HepG2 (cell line): Measurements from ENCODE around the gene ALDH4A1. TPM values are rescaled to one million over a fixed set of nuclear protein-coding genes. Genes with fewer than 3 reads are reported as not detected.
A peak's percentile ranks its signal among the peaks of the same experiment; 100 is the strongest.

Experiments used
- ATRX ChIP-seq: sonication (generic); formaldehyde crosslinking; IDR thresholded peaks from 2 replicates; pipeline ENCODE4 v1.4.0; 2020; ENCODE audit warnings: missing genetic modification reagents, borderline replicate concordance
- CSRNP2 ChIP-seq: sonication (generic); formaldehyde crosslinking; conservative IDR thresholded peaks from 2 replicates; pipeline ENCODE4 v1.8.0; 2022; ENCODE audit warnings: low read depth, missing genetic modification reagents
- CTCF ChIP-seq: sonication (generic); formaldehyde crosslinking; IDR thresholded peaks from 2 replicates; pipeline ENCODE4 v1.5.0; 2020; ENCODE audit warnings: mild to moderate bottlenecking, missing genetic modification reagents, moderate library complexity
- DNMT3B ChIP-seq: conservative IDR thresholded peaks from 2 replicates; pipeline ENCODE4 v1.6.1; 2016; ENCODE audit warnings: missing biosample characterization, control low read depth
- DR1 ChIP-seq: sonication (generic); formaldehyde crosslinking; IDR thresholded peaks from 2 replicates; pipeline ENCODE4 v1.8.0; 2021; ENCODE audit warnings: mild to moderate bottlenecking, missing genetic modification reagents, inconsistent platforms
- FOXC1 ChIP-seq: sonication (generic); formaldehyde crosslinking; IDR thresholded peaks from 2 replicates; pipeline ENCODE4 v1.8.0; 2022; ENCODE audit warnings: mild to moderate bottlenecking, missing genetic modification reagents, borderline replicate concordance
- GFI1 ChIP-seq: sonication (generic); formaldehyde crosslinking; IDR thresholded peaks from 2 replicates; pipeline ENCODE4 v1.5.0; 2020; ENCODE audit warnings: missing genetic modification reagents, mild to moderate bottlenecking, borderline replicate concordance
- LCORL ChIP-seq, 2 experiments: fragments of 450-650 bp in 1 of 2; sonication (generic) in 1 of 2; formaldehyde crosslinking in 1 of 2; IDR thresholded peaks; 2 replicates each; pipeline versions ENCODE4 v1.5.0 to v1.6.1; 2017 to 2020; ENCODE audit warnings: antibody characterized with exemption in 1 of 2, missing genetic modification reagents in 1 of 2
- ONECUT2 ChIP-seq: sonication (generic); formaldehyde crosslinking; IDR thresholded peaks from 2 replicates; pipeline ENCODE4 v1.4.0; 2020; ENCODE audit warnings: missing genetic modification reagents
- PITX1 ChIP-seq: sonication (generic); formaldehyde crosslinking; IDR thresholded peaks from 2 replicates; pipeline ENCODE4 v1.5.1; 2020; ENCODE audit warnings: mild to moderate bottlenecking, missing genetic modification reagents
- RBFOX2 ChIP-seq: fragments of 200-400 bp; formaldehyde crosslinking; IDR thresholded peaks from 2 replicates; pipeline ENCODE4 v1.6.1; 2017; ENCODE audit warnings: low read depth, mild to moderate bottlenecking, low read length
- SALL1 ChIP-seq: sonication (generic); formaldehyde crosslinking; IDR thresholded peaks from 2 replicates; pipeline ENCODE4 v1.8.0; 2022; ENCODE audit warnings: mild to moderate bottlenecking, missing genetic modification reagents
- SMYD3 ChIP-seq: sonication (generic); formaldehyde crosslinking; IDR thresholded peaks from 2 replicates; pipeline ENCODE4 v1.8.1; 2023; ENCODE audit warnings: mild to moderate bottlenecking, missing genetic modification reagents
- THAP9 ChIP-seq: sonication (generic); formaldehyde crosslinking; IDR thresholded peaks from 2 replicates; pipeline ENCODE4; 2020; ENCODE audit warnings: missing genetic modification reagents, mild to moderate bottlenecking, borderline replicate concordance
- WIZ ChIP-seq: sonication (generic); formaldehyde crosslinking; IDR thresholded peaks from 2 replicates; pipeline ENCODE4 v1.5.1; 2020; ENCODE audit warnings: mild to moderate bottlenecking, missing genetic modification reagents
- ZNF274 ChIP-seq: sonication (generic); formaldehyde crosslinking; IDR thresholded peaks from 2 replicates; pipeline ENCODE4 v1.5.1; 2020; ENCODE audit warnings: mild to moderate bottlenecking, missing genetic modification reagents
- ZNF570 ChIP-seq: sonication (generic); formaldehyde crosslinking; IDR thresholded peaks from 2 replicates; pipeline ENCODE4 v1.4.0; 2020; ENCODE audit warnings: mild to moderate bottlenecking, missing genetic modification reagents, borderline replicate concordance
- ZNF687 ChIP-seq: sonication (generic); formaldehyde crosslinking; IDR thresholded peaks from 2 replicates; pipeline ENCODE4 v1.5.1; 2020; ENCODE audit warnings: mild to moderate bottlenecking, missing genetic modification reagents, moderate library complexity
- polyA plus RNA-seq, 8 experiments: library from polyadenylated mRNA; depleted of rRNA in 3 of 8; stranded (reverse) in 7 of 8; unstranded in 1 of 8; fragments of >200 nt; fragmentation: Illumina TruSeq in 4 of 8; extraction: Trizol in 4 of 8; gene quantifications; 2 replicates each; pipeline versions ENCODE4 v1.2.1 to v1.2.3, GENCODE V29; 2011 to 2016; ENCODE audit warnings: low read depth in 4 of 8, missing spikeins in 1 of 8, mixed read lengths in 1 of 8; ENCODE audit not compliant: insufficient read depth in 1 of 8
- total RNA-seq, 5 experiments: library from RNA; depleted of rRNA; stranded (reverse); fragments of >200 nt; fragmentation: Illumina TruSeq; extraction: Trizol; gene quantifications; 2 replicates each; pipeline ENCODE4 v1.2.3, GENCODE V29; 2016; ENCODE audit warnings: low read depth in 1 of 5

Gene ALDH4A1
- total and polyA plus RNA-seq, 2 of the 13 experiments (the other 11 are each of a cell fraction or from before 2014, with no cell fraction given) = 76.4 to 240 TPM

GRCh38 chr1:18883636-18884418 lies 18.5 kb downstream of the ALDH4A1 start (continued):
- TF ChIP-seq THAP9 (CRISPR knock-in tag) (0 out of 2 replicates have a peak, but pooled peaks have one; percentile 23), WIZ (CRISPR knock-in tag) (no peak), SALL1 (CRISPR knock-in tag) (peak; percentile 34; the same call in 1 of the 2 replicates), ONECUT2 (CRISPR knock-in tag) (no peak), ZNF570 (CRISPR knock-in tag) (no peak), ZNF687 (peak; percentile 34; the same call in 1 of the 2 replicates), GFI1 (CRISPR knock-in tag) (no peak), ZNF274 (CRISPR knock-in tag) (0 out of 2 replicates have a peak, but pooled peaks have one; percentile 3), DR1 (CRISPR knock-in tag) (no peak), PITX1 (CRISPR knock-in tag) (no peak), ATRX (no peak), LCORL (IDR thresholded peaks at IDR 0.05) (no peak), LCORL (CRISPR knock-in tag; IDR thresholded peaks at IDR 0.05) (peak; percentile 48; the same call in 1 of the 2 replicates), DNMT3B (CRISPR knock-in tag) (no peak), CSRNP2 (CRISPR knock-in tag) (no peak), CTCF (peak; percentile 88), RBFOX2 (no peak), FOXC1 (CRISPR knock-in tag) (peak; percentile 18; the same call in 1 of the 2 replicates), SMYD3 (CRISPR knock-in tag) (no peak)
